GM12878 (cell line): Measurements from ENCODE around the gene ANP32B. TPM values are rescaled to one million over a fixed set of nuclear protein-coding genes. Genes with fewer than 3 reads are reported as not detected.

Experiments used
- ATF7 ChIP-seq: fragments of 450-650 bp; IDR thresholded peaks from 2 replicates; pipeline ENCODE4 v1.6.1; 2016; ENCODE audit warnings: low read depth, mild to moderate bottlenecking
- CBX5 ChIP-seq: sonication (generic); IDR thresholded peaks from 2 replicates; pipeline ENCODE4 v1.6.1; 2016; ENCODE audit warnings: low read depth, moderate library complexity, mild to moderate bottlenecking, inconsistent platforms
- CHD4 ChIP-seq: fragments of 200-600 bp; sonication (generic); IDR thresholded peaks from 2 replicates; pipeline ENCODE4 v1.6.1; 2016; ENCODE audit warnings: mild to moderate bottlenecking
- MTA3 ChIP-seq: IDR thresholded peaks from 2 replicates; pipeline ENCODE4 v1.6.1; 2012; ENCODE audit warnings: low read length, inconsistent platforms, borderline replicate concordance
- MXI1 ChIP-seq: fragments of 150-350 bp; IDR thresholded peaks from 2 replicates; pipeline ENCODE4 v1.6.1; 2011; ENCODE audit warnings: low read depth, mild to moderate bottlenecking, inconsistent platforms, low read length, improper control_type of control experiment
- NFYA ChIP-seq: IDR thresholded peaks from 2 replicates; pipeline ENCODE4 v1.6.1; 2011; ENCODE audit warnings: low read depth, mild to moderate bottlenecking, low read length, improper control_type of control experiment, borderline replicate concordance
- PAX8 ChIP-seq: fragments of 450-650 bp; IDR thresholded peaks from 2 replicates; pipeline ENCODE4 v1.6.1; 2017; ENCODE audit warnings: mild to moderate bottlenecking, moderate library complexity
- SPI1 ChIP-seq: IDR thresholded peaks from 2 replicates; pipeline ENCODE4 v1.6.1; 2011; ENCODE audit warnings: low read depth, mild to moderate bottlenecking, low read length, moderate library complexity, borderline replicate concordance; ENCODE audit not compliant: insufficient read depth
- SREBF1 ChIP-seq: IDR thresholded peaks from 2 replicates; pipeline ENCODE4 v1.6.1; 2012; ENCODE audit warnings: mild to moderate bottlenecking, low read length
- WRNIP1 ChIP-seq: IDR thresholded peaks from 2 replicates; pipeline ENCODE4 v1.6.1; 2011; ENCODE audit warnings: low read depth, low read length, improper control_type of control experiment, borderline replicate concordance
- ZBED1 ChIP-seq: IDR thresholded peaks from 2 replicates; pipeline ENCODE4 v1.6.1; 2016; ENCODE audit warnings: borderline replicate concordance
- ZNF24 ChIP-seq: fragments of 450-650 bp; IDR thresholded peaks from 2 replicates; pipeline ENCODE4 v1.6.1; 2017; ENCODE audit warnings: antibody characterized with exemption, mild to moderate bottlenecking
- ZNF274 ChIP-seq: IDR thresholded peaks from one replicate; pipeline ENCODE4 v1.8.0; 2011; ENCODE audit not compliant: insufficient read length, insufficient read depth
- ZSCAN29 ChIP-seq: fragments of 450-650 bp; IDR thresholded peaks from 2 replicates; pipeline ENCODE4 v1.6.1; 2017; ENCODE audit warnings: mild to moderate bottlenecking, moderate library complexity
- polyA plus RNA-seq, 11 experiments: library from polyadenylated mRNA; depleted of rRNA in 4 of 11; unstranded in 6 of 11; stranded (reverse) in 5 of 11; fragments of >200 nt; fragmentation: Nextera tagmentation in 4 of 11; fragmentation: Illumina TruSeq in 1 of 11; extraction: Ambion mirVana in 4 of 11; extraction: Trizol in 1 of 11; gene quantifications; 1 replicate in 1 of 11; 2 replicates in 10 of 11; pipeline versions ENCODE4 v1.2.1 to v1.2.3, GENCODE V29; 2011 to 2016; ENCODE audit warnings: inconsistent platforms in 2 of 11, missing spikeins in 2 of 11, low read depth in 1 of 11
- total RNA-seq, 4 experiments: library from RNA; depleted of rRNA in 3 of 4; stranded (reverse); fragments of >200 nt in 3 of 4; fragmentation: Illumina TruSeq in 1 of 4; extraction: Trizol in 1 of 4; gene quantifications; 2 replicates each; pipeline versions ENCODE4 v1.2.1 to v1.2.3, GENCODE V29; 2013 to 2021
- TF ChIP-seq, protein P1 (sequence below): fragments of 450-650 bp; IDR thresholded peaks from 2 replicates; pipeline ENCODE4 v1.6.1; 2016; ENCODE audit warnings: mild to moderate bottlenecking, moderate library complexity, borderline replicate concordance
- TF ChIP-seq, protein P2 (sequence below), 3 experiments: IDR thresholded peaks in 2 of 3; conservative IDR thresholded peaks in 1 of 3; 2 replicates each; pipeline ENCODE4 v1.5.1; 2011; ENCODE audit warnings: low read depth in 3 of 3, low read length in 3 of 3, mild to moderate bottlenecking in 3 of 3, control low read depth in 2 of 3, moderate library complexity in 2 of 3, inconsistent platforms in 1 of 3, mixed read lengths in 1 of 3; ENCODE audit not compliant: control insufficient read depth in 2 of 3, insufficient read depth in 1 of 3; ENCODE audit errors: extremely low read depth in 1 of 3
- TF ChIP-seq, protein P3 (sequence below): fragments of 450-650 bp; IDR thresholded peaks from 2 replicates; pipeline ENCODE4 v1.6.1; 2018; ENCODE audit warnings: mild to moderate bottlenecking, low read depth, moderate library complexity; ENCODE audit not compliant: partially characterized antibody
- TF ChIP-seq, protein P4 (sequence below): IDR thresholded peaks from 2 replicates; pipeline ENCODE4 v1.6.1; 2011; ENCODE audit warnings: low read depth, mild to moderate bottlenecking, low read length, moderate library complexity, borderline replicate concordance; ENCODE audit errors: extremely low read depth
- TF ChIP-seq, protein P5 (sequence below): IDR thresholded peaks from 2 replicates; pipeline ENCODE4 v1.6.1; 2012; ENCODE audit warnings: low read depth, low read length, improper control_type of control experiment

ANP32B gene
- total and polyA plus RNA-seq, 10 of the 15 experiments (the other 5 are each of a cell fraction or from before 2014, with no cell fraction given), result 24.5 to 419 (median 171) TPM

DNA sequence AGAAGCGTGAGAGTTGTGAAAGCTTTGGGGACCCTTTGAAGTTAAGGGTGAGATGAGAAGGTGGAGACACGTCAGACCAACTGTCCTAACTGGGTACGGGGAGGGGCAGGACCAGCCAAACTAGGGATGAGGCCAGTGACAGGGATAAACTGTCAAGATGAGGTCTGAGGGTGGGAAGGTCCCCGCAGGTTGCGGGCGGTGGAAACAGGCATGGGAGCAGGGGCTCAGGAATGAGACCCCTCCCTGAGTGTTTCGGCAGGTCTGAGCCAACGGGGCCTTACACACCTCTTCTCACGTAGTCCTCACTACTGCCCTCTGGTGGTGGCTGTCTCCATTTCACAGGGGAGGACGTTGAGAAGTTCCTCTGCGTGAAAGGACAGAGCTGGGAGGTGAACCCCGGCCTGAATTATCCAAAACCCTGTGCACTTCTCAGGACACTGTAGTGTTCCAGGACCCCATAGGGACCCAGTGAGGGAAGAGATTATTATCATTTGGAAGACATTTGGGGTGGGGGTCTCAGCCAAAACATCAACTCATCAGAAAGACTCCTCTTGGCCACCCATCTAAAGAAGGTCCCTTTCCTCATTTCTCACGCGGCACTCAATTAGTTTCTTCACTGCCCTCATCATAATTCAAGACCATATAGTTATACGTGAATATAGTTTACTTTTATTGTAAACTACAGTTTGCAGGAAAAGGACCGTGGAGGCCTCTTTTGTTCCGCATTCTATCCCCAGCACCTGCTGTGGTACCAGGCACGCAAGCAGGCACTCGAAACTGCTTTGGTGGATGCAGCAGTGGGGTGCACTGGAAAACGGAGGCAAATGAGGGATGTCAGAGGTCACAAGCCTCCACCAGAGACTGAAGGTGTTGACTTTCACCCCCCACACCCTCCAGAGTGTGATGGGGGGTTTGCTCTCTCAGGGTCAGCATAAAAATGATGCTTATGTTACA lies 51.7 kb downstream of the ANP32B start (continued):
- TF ChIP-seq, protein P1, sequence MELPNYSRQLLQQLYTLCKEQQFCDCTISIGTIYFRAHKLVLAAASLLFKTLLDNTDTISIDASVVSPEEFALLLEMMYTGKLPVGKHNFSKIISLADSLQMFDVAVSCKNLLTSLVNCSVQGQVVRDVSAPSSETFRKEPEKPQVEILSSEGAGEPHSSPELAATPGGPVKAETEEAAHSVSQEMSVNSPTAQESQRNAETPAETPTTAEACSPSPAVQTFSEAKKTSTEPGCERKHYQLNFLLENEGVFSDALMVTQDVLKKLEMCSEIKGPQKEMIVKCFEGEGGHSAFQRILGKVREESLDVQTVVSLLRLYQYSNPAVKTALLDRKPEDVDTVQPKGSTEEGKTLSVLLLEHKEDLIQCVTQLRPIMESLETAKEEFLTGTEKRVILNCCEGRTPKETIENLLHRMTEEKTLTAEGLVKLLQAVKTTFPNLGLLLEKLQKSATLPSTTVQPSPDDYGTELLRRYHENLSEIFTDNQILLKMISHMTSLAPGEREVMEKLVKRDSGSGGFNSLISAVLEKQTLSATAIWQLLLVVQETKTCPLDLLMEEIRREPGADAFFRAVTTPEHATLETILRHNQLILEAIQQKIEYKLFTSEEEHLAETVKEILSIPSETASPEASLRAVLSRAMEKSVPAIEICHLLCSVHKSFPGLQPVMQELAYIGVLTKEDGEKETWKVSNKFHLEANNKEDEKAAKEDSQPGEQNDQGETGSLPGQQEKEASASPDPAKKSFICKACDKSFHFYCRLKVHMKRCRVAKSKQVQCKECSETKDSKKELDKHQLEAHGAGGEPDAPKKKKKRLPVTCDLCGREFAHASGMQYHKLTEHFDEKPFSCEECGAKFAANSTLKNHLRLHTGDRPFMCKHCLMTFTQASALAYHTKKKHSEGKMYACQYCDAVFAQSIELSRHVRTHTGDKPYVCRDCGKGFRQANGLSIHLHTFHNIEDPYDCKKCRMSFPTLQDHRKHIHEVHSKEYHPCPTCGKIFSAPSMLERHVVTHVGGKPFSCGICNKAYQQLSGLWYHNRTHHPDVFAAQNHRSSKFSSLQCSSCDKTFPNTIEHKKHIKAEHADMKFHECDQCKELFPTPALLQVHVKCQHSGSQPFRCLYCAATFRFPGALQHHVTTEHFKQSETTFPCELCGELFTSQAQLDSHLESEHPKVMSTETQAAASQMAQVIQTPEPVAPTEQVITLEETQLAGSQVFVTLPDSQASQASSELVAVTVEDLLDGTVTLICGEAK, result no peak
- TF ChIP-seq MXI1, result no peak
- no peak for TF ChIP-seq CHD4
- no peak for TF ChIP-seq ZNF24
- no peak for TF ChIP-seq SREBF1
- 0 out of 2 replicates have a peak, but pooled peaks have one; percentile 35 for TF ChIP-seq SPI1
- TF ChIP-seq MTA3, result 0 out of 2 replicates have a peak, but pooled peaks have one; percentile 10
- no peak for TF ChIP-seq NFYA
- no peak for TF ChIP-seq ZSCAN29
- TF ChIP-seq, protein P2, sequence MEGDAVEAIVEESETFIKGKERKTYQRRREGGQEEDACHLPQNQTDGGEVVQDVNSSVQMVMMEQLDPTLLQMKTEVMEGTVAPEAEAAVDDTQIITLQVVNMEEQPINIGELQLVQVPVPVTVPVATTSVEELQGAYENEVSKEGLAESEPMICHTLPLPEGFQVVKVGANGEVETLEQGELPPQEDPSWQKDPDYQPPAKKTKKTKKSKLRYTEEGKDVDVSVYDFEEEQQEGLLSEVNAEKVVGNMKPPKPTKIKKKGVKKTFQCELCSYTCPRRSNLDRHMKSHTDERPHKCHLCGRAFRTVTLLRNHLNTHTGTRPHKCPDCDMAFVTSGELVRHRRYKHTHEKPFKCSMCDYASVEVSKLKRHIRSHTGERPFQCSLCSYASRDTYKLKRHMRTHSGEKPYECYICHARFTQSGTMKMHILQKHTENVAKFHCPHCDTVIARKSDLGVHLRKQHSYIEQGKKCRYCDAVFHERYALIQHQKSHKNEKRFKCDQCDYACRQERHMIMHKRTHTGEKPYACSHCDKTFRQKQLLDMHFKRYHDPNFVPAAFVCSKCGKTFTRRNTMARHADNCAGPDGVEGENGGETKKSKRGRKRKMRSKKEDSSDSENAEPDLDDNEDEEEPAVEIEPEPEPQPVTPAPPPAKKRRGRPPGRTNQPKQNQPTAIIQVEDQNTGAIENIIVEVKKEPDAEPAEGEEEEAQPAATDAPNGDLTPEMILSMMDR (IDR thresholded peaks at IDR 0.05 in 2 of 3, conservative IDR thresholded peaks at IDR 0.05 in 1 of 3; ENCODE audit: control insufficient read depth in 2 of 3, extremely low read depth in 1 of 3, insufficient read depth in 1 of 3, low read depth in 3 of 3, low read length in 3 of 3), result peak; percentile 72 to 88 (median 81)
- TF ChIP-seq, protein P3, sequence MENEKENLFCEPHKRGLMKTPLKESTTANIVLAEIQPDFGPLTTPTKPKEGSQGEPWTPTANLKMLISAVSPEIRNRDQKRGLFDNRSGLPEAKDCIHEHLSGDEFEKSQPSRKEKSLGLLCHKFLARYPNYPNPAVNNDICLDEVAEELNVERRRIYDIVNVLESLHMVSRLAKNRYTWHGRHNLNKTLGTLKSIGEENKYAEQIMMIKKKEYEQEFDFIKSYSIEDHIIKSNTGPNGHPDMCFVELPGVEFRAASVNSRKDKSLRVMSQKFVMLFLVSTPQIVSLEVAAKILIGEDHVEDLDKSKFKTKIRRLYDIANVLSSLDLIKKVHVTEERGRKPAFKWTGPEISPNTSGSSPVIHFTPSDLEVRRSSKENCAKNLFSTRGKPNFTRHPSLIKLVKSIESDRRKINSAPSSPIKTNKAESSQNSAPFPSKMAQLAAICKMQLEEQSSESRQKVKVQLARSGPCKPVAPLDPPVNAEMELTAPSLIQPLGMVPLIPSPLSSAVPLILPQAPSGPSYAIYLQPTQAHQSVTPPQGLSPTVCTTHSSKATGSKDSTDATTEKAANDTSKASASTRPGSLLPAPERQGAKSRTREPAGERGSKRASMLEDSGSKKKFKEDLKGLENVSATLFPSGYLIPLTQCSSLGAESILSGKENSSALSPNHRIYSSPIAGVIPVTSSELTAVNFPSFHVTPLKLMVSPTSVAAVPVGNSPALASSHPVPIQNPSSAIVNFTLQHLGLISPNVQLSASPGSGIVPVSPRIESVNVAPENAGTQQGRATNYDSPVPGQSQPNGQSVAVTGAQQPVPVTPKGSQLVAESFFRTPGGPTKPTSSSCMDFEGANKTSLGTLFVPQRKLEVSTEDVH, result no peak
- no peak for TF ChIP-seq CBX5
- no peak for TF ChIP-seq WRNIP1
- TF ChIP-seq PAX8, result no peak
- TF ChIP-seq ATF7, result no peak
- TF ChIP-seq ZNF274, result no peak
- TF ChIP-seq, protein P4, sequence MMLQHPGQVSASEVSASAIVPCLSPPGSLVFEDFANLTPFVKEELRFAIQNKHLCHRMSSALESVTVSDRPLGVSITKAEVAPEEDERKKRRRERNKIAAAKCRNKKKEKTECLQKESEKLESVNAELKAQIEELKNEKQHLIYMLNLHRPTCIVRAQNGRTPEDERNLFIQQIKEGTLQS, result no peak
- TF ChIP-seq, protein P5, sequence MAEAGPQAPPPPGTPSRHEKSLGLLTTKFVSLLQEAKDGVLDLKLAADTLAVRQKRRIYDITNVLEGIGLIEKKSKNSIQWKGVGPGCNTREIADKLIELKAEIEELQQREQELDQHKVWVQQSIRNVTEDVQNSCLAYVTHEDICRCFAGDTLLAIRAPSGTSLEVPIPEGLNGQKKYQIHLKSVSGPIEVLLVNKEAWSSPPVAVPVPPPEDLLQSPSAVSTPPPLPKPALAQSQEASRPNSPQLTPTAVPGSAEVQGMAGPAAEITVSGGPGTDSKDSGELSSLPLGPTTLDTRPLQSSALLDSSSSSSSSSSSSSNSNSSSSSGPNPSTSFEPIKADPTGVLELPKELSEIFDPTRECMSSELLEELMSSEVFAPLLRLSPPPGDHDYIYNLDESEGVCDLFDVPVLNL, result no peak
- TF ChIP-seq ZBED1, result no peak
